Subcutaneous adipose tissue (tissue), 4 donors: ENCODE measurements around the gene ACLY. TPM values are rescaled to one million over a fixed set of nuclear protein-coding genes. Genes with fewer than 3 reads are reported as not detected.

Source experiments
- total RNA-seq, 4 donors: library from RNA; depleted of rRNA; stranded (reverse); fragments of >200 nt; gene quantifications; one replicate each; pipeline ENCODE4 v1.1.0, GENCODE V29; 2016
- TF ChIP-seq, protein P1 (sequence below): fragments of 450-650 bp; IDR thresholded peaks from one replicate; pipeline ENCODE4 v1.5.1; 2016; ENCODE audit warnings: low read depth, mild to moderate bottlenecking, control low read depth, antibody characterized with exemption, moderate library complexity

Gene ACLY
- total RNA-seq, 4 donors from 2014 or later = 50.9 to 75.9 (median 64.1) TPM

GRCh38 chr17:41873559-41874292, 45.0 kb downstream of the ACLY start:
- TF ChIP-seq, protein P1, sequence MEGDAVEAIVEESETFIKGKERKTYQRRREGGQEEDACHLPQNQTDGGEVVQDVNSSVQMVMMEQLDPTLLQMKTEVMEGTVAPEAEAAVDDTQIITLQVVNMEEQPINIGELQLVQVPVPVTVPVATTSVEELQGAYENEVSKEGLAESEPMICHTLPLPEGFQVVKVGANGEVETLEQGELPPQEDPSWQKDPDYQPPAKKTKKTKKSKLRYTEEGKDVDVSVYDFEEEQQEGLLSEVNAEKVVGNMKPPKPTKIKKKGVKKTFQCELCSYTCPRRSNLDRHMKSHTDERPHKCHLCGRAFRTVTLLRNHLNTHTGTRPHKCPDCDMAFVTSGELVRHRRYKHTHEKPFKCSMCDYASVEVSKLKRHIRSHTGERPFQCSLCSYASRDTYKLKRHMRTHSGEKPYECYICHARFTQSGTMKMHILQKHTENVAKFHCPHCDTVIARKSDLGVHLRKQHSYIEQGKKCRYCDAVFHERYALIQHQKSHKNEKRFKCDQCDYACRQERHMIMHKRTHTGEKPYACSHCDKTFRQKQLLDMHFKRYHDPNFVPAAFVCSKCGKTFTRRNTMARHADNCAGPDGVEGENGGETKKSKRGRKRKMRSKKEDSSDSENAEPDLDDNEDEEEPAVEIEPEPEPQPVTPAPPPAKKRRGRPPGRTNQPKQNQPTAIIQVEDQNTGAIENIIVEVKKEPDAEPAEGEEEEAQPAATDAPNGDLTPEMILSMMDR = no peak

- TF ChIP-seq, protein P1 = no peak
Measured at GRCh38 chr17:41871789-41872188, 47.0 kb downstream of the ACLY start.

- TF ChIP-seq, protein P1 = no peak
Measured at GRCh38 chr17:41870627-41871026, 48.1 kb downstream of the ACLY start.

DNA sequence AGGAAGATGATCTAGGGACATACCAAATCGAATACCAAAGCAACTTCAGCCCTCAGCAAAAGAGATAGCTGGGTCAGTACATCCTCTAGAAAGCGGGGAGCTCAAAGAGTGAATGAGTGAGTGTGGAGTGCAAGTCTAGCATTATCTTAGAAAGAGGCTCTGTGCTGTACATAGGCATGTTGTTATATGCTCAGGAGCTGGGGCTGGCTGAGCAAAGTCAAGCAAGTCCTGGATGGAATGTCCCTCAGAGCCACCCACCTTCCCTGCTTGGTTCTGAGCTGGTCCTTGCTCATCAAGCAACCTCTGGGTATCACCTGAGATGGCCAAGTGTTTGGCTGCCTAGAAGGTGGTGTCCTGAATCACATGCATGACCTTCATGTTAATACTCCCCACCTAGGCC, 48.7 kb downstream of the ACLY start:
- TF ChIP-seq, protein P1 = no peak

DNA sequence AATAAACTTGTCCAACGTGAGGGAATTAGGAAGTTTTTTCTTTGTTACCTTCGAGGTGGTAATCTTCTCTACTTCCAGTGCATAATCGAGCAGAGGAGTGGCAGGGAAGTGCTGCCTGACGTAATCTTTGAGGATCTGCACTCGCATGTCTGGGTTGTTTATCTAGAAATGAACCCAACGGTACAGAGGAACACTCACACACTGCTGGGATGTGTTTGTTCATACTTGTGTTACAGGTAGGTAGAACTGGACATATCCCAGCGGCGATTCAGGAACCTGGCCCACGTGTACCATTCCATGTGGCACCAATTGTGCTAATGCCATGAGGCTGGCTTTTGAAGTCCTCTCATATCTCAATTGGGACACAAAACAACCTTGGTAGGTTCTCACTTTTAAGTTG, 49.3 kb downstream of the ACLY start:
- TF ChIP-seq, protein P1 = no peak

- TF ChIP-seq, protein P1 = no peak
Measured at GRCh38 chr17:41868568-41868967, 50.2 kb downstream of the ACLY start.

DNA sequence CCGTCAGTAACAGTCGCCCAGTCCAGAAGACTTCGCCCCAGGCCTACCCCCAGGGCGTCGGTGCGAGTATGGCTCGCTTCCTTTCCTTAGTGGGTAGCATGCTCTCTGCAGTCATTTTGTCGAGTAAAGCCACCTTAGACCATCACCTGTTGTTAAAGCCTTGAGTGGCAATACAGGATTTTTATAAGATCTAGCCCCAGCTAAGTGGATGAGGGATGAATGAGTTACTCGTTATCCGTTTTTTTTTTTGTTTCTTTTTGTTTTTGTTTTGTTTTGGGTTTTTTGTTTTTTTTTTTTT, 53.2 kb downstream of the ACLY start:
- TF ChIP-seq, protein P1 = no peak
